NCI-H446 (cell line): ENCODE data around the gene CLPTM1.

ENCODE experiments used
- DNase-seq, 2 experiments: peaks; one replicate each; lab custom pipeline; 2025; lab: John Stamatoyannopoulos, UW

Gene CLPTM1

DNA sequence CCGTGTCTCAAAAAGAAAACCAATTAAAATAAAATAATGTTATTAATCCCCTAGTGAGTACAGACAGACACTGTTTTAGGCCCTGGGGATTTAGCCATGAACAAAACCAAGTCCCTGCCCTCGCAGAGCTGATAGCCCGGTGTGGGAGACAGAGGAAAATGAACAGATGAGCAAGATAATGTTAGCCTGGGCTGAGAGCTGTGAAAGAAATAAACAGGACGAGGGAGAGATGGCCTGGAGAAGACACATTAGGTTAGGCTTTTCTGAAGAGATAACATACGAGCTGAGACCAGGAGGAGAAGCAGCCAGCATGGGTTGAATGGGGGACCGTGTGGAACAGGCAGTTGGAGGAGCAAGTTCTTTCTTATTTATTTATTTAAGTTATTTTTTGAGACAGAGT, 55.1 kb downstream of the CLPTM1 start:
- no peak for DNase-seq

DNA sequence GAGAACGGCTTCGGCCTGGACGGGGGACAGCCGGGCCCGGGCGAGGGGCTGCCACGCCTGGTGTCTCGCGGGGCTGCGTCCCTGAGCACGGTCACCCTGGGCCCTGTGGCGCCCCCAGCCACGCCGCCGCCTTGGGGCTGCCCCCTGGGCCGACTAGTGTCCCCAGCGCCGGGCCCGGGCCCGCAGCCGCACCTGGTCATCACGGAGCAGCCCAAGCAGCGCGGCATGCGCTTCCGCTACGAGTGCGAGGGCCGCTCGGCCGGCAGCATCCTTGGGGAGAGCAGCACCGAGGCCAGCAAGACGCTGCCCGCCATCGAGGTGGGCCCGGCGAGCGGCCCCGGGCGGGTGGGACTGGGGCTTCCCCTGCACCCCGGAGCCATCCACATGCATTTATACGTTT, 56.8 kb downstream of the CLPTM1 start:
- DNase-seq, result no peak

DNA sequence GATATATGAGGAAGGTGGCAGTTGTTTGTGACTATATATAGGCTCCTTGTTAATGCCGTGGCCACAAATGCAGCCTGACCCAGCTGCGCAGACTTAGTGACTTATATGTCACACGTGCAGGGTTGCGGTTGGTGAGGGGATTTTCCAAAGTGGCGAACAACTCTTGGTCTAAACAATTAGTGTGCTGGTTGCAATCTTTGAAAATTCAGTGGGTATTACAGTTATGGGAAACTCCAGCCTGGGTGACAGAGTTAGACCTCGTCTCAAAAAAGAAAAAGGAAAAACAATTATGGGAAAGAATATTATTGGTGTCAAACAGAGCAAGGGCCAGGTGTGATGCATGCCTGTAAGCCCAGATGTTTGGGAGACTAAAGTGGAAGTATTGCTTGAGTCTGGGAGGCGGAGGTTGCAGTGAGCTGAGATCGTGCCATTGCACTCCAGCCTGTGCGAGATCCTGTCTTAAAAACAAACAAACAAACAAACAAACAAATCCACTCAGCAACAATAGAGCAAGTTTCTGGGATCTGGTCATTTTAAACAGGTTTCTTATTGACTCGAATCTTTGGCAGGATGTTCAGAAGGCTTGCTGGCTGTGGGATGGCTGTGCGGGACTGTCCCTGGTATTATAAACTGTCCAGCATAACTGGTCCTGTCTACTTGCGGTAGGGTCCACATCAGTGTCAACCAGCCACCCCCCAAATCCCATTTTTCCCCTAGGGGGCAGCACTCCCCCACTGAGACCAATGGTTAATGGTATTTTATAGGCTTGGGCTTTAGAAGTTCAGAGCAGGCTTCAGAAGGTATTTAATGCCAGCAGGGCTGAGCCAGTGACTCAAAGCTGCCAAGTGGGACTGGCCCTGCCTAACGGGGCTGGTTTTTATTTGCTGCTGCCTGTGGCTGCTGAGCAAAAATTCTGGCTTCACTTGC, 61.5 kb downstream of the CLPTM1 start:
- peak; percentile 59 to 82 for DNase-seq

DNA sequence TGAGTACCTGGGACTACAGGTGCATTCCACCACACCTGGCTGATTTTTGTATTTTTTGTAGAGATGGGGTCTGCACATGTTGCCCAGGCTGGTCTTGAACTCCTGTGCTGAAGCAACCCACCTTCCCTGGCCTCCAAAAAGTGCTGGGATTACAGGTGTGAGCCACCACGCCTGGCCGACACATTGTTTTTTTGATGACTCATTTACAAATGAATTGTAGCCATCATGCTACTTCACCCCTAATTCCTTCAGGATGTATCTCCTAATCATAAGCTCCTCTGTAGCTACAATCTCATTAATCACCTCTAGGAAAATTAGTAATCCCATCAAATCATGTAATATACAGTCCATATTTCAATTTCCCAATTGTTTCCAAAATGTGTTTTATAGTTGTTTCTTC, 64.0 kb downstream of the CLPTM1 start:
- no peak for DNase-seq

DNA sequence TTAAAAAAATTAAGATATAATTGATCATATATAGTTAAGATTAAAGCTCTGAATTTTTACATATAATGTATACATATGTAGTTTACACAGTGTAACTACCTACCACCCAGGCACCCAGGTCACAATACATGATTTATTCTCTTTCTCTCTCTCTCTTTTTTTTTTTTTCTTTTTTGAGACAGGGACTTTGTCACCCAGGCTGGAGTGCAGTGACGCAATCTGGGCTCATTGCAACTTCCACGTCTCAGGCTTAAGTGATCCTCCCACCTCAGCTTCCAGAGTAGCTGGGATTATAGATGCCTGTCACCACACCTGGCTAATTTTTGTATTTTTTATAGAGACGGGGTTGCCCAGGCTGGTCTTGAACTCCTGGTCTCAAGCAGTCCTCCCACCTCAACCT, 64.9 kb downstream of the CLPTM1 start:
- DNase-seq, result no peak

DNA sequence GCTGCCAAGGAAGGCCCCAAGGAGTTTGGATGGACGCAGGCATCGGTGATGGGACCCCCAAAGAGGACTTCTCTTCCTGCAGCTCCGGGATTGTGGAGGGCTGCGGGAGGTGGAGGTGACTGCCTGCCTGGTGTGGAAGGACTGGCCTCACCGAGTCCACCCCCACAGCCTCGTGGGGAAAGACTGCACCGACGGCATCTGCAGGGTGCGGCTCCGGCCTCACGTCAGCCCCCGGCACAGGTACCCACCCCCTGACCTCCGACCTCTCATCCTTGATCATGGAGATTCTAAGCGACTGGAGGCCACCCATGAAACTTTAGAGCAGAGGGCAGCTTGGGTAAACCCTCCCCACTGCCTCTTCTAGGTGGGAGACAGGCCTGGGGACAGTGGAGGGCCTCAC, 66.8 kb downstream of the CLPTM1 start:
- DNase-seq, result no peak

DNA sequence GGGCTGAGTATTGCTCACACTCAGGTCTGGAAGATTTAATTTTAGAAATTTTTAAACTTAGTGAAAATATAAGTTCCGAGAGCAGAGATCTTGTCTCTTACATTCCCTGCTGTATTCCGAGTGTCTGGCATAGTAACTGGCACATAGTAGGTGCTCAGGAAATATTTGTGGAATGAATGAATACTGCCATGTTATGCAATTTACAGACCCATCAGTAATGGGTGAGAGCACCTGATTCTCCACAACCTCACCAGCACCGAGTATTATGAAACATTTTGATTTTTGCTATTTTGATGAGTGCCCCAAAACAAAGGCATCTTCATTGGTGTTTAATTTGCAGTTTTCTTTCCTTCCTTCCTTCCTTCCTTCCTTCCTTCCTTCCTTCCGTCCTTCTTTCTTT, 67.9 kb downstream of the CLPTM1 start:
- DNase-seq, result no peak

DNA sequence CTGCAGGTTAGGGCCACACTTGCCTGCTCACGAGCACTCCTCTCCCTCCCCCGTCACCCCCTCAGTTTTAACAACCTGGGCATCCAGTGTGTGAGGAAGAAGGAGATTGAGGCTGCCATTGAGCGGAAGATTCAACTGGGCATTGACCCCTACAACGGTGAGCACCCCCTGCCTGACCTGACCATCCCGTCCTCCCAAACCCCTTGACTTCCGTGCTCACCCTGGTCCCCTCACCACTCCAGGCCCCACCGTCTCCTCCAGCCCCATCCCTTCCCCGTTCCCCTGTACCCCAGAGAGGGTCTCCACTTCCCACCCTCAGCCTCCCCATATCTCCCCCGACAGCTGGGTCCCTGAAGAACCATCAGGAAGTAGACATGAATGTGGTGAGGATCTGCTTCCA, 70.1 kb downstream of the CLPTM1 start:
- DNase-seq, result no peak

DNA sequence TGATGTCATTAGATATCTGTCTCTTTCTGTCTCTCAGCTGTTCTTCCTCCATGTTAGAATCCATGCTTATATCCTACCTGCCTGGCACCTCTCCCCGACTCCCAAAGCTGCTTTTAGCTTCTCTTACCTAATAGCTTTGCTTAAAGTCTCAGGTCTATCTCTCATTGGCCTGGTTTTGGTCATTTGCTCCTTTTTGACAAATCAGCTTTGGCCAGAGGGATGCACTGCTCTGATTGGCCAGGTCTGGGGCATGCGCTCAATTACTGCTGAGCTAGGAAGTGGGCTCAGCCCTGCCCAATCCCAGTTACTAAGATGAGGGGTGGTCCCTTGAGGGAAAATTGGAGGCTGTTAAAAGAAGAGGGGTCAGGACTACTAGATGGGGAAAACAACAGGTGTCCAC, 72.2 kb downstream of the CLPTM1 start:
- DNase-seq, result no peak

DNA sequence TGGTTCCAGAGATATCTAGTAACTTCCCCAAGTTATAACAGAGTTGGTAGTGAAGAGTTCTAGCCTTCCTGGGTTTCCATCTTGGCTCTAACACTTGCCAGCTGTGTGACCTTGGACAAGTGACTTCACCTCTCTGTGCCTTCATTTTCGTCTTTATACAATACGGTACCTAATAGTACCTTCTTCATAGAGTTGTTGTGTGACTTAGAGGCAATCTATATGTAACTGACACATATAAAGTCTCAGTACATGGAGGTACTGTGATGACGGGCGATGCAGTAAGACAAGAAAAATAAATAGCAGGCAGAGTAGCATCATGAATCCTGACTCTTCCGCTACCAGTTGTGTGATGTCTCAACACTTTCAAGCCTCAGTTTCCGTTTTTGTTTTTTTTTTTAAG, 75.6 kb downstream of the CLPTM1 start:
- DNase-seq, result no peak

DNA sequence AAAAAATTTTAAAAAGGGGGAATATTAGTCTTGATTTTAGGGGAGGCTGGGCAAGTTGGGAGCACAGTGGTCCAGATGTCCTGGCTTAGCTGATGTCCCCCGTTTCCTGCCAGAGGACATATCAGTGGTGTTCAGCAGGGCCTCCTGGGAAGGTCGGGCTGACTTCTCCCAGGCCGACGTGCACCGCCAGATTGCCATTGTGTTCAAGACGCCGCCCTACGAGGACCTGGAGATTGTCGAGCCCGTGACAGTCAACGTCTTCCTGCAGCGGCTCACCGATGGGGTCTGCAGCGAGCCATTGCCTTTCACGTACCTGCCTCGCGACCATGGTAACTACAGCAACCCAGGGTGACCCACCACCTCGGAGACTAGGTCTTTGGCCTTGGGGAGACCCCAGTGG, 77.2 kb downstream of the CLPTM1 start:
- DNase-seq, result no peak

DNA sequence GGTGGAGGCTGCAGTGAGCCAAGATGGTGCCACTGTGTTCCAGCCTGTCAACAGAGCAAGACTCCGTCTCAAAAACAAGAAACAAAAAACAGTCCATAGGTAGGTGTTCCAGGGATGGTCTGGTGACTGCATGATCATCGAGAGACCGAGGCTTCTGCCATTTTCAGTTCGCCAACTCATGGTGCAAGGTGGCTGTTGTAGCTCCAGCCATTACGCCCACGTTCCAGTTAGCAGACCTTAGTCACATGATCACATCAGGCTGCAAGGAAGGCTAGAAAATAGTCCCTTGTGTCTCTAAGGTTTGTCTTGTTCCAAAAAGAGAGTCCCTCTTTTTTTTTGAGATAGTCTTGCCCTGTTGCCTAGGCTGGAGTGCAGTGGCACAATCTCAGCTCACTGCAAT, 80.6 kb downstream of the CLPTM1 start:
- no peak for DNase-seq

DNA sequence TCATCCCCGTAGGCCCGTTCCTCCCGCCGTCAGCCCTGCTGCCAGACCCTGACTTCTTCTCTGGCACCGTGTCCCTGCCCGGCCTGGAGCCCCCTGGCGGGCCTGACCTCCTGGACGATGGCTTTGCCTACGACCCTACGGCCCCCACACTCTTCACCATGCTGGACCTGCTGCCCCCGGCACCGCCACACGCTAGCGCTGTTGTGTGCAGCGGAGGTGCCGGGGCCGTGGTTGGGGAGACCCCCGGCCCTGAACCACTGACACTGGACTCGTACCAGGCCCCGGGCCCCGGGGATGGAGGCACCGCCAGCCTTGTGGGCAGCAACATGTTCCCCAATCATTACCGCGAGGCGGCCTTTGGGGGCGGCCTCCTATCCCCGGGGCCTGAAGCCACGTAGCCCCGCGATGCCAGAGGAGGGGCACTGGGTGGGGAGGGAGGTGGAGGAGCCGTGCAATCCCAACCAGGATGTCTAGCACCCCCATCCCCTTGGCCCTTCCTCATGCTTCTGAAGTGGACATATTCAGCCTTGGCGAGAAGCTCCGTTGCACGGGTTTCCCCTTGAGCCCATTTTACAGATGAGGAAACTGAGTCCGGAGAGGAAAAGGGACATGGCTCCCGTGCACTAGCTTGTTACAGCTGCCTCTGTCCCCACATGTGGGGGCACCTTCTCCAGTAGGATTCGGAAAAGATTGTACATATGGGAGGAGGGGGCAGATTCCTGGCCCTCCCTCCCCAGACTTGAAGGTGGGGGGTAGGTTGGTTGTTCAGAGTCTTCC, 82.4 kb downstream of the CLPTM1 start:
- no peak for DNase-seq

DNA sequence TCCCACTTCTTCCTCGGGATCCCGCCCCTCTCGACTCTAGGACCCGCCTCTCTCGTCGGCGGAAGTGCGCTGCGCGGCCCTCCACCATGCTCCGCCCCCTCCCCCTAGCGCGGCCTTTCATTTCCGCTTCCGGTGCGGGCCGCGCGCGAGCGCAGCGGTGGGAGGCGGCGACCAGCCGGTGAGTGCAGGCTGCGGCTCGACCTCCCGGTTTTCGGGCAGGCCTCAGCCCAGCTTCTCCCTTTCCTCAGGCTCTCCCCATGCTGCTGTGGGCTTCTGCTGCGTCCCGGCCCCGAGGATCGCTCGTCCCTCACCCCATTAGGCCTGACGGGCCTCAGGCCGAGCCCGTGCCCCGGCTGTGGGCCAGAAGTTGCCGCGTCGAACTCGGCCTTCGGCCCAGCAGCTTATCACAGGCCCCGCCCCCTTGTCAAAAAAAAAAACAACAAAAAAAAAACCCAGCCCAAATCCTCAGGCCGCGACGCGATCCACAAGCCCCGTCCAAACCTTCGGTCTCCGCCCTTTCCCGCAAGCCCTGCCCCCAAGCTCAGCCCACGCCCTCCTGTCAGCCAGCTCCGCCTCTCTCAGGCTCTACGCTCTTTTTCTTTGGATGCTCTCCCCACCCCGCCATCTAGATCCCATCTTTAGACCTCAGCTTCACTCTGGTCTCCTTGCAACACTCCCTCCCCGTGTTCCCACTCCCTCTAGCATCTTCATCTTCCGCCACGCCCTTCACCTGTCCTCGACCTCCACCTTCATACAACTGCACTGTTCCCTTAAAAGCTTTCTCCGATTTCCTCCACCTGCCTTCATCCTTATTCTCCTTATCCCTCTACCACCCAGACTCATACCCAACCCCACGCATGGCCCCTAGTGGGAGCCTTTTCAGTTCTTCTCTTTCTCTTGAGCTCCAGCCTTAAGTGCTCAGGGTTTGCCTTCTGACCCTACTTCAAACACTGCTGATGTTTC, 84.0 kb downstream of the CLPTM1 start, which contains the start of gene CLASRP:
Gene CLASRP, plus strand, starts transcription at position 115 of the 963 bp plus-strand sequence. CDS start 1,168 bp downstream, outside the sequence.
- peak; percentile 91 to 92 for DNase-seq

DNA sequence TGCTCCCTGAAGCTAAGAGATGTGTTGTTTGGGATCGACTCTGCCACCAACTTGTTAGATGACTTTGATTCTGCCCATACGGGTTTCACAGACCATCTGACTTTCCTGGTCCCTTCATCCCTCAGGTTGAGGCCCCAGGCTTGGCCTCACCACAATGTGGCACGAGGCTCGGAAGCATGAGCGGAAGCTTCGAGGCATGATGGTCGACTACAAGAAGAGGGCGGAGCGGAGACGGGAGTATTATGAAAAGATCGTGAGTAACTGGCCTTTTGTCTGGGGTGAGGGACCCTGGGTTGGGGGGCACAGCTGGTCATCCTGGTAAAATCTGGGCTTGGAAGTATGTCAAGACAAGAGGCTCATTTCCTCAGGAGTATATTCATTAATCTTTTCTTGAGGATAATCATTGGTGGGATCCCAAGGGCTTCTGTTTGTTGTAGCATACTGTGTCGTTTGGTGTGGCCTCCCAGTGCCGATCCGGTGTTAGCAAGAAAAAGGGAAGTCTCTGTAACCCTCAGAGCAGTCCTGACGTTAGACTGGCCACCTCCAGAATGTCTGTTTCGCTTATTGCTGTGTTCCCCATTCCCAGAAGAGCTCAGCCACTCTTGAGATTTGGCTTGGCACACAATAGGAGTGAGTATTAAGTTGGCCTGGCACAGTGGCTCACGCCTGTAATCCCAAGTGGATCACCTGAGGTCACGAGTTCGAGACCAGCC, 85.0 kb downstream of the CLPTM1 start:
- no peak for DNase-seq

DNA sequence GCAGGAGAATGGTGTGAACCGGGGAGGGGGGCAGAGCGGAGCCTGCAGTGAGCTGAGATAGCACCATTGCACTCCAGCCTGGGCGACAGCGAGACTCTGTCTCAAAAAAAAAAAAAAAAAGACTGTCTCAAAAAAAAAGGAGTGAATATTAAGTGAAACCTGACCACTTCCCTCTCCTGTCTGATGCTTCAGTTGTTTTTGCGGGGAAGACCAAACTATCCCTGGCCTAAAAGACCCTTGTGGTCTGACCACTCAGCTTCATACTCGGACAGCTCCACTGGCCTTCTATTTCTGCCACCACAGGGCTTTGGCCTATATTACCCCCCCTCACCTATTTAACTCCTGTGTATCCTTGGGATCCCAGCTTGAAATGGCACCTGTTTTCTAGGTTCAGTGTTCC, 85.9 kb downstream of the CLPTM1 start:
- no peak for DNase-seq
